ENCODE results near the gene RAB3GAP2.
"Not testable (repeated sequence)": the region's sequence is repeated elsewhere in the genome, so short reads cannot be mapped to it uniquely, and the experiment has no call there.

The RAB3GAP2 gene

GRCh38 chr1:220233927-220234326 is 38.3 kb downstream of the RAB3GAP2 start:
- DNase-seq, result no peak

DNA sequence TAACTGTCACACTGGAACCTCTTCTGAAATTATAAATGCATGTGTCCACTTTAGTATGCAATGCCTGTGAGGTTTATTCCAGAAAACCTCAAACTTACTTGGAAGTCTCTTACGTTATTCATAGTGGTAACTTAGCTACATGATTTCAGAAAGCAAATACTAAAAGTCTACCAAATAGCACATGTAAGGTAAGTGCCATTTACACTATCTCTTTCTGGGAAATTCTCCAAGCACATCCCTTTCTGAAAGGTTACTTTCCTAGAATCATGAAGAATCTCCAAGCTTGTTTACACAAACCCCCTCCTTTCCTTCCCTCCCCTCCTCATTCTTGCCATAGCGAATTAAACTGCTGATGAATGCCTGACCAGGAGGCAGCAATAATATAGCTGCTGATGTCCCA is 42.5 kb downstream of the RAB3GAP2 start:
- no peak for DNase-seq

DNA sequence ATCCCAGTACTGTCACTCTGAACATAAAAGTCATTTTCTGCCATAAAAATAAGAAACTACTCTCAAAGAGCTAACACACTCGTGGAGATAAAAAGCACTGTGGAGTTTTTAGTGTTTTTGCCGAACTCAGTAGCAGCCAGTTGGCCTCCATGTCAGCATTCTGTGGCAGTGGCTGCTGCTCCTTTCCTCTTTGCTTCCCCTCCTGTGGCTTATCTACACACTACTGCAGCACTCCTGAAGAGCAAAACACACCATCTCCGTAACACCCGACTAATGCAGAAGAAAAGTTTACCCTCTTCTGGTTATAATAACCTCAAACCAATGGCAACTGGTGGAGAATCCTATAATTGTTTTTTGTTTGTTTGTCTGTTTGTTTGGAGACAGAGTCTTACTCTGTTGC is 44.9 kb downstream of the RAB3GAP2 start:
- DNase-seq, result no peak

- DNase-seq, result no peak
These were observed 45.5 kb downstream of the RAB3GAP2 start for GRCh38 chr1:220226752-220227151.

- DNase-seq, result no peak
These were observed 46.3 kb downstream of the RAB3GAP2 start for GRCh38 chr1:220225957-220226356.

DNA sequence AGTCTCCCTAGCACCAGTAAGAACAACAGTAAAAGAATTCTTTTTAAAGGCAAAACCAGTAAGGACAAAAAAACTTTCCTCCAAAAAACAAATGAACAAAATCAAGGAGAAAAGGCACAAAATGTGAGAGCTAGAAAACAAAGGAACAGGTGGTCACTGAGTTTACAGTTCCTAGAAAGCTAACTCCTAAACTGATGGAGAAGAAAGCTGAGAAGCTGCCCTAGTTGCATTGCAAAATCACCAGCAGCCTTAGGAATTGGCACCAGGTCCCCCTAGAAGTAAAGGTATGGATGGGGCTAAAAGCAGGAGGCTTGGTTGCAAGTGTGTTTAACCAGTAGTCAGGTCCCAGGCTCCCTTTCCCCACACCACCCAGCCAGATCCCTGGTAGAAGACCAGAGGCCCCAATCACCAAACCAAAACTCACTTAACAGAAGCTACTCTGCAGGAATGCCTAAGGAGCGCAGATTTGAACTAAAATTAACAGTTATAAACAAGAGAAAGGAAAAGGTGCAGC is 47.6 kb downstream of the RAB3GAP2 start:
- DNase-seq, result no peak

GRCh38 chr1:220224033-220224432 is 48.2 kb downstream of the RAB3GAP2 start:
- no peak for DNase-seq

DNA sequence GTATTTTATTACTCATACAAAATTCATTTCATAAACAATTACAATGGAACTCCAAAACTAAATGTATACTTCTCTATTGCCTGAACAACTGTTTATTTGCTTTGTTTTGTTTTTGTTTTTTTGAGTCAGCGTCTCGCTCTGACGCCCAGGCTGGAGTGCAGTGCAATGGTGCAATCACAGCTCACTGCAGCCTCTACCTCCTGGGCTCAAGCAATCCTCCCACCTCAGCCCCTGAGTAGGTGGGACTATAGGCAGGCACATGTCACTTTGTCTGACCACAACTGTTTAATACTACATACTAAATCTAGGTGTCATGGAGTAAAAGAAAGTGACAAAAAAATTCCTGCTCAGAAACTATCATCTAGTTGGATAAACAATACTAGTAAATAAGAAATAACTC is 49.3 kb downstream of the RAB3GAP2 start:
- DNase-seq, result no peak

DNA sequence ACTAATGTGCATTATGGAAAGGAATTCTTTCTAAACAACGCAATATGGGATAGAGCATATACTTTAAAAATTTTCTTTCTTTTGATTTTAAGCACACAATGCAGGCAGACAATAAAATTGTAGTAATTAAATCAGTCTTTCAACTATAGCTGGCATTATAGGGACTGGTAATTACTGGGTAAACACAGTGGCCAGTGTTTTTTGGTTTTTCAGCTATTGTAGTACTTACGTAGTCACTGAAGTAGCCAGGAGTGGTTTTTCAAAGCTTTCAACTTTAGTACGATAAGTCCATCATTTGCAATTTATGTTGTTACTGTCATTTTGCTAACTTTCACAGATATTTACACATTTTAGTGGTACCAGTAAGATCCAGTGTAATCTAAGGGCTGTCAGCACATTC is 50.6 kb downstream of the RAB3GAP2 start:
- peak; percentile 62 for DNase-seq

DNA sequence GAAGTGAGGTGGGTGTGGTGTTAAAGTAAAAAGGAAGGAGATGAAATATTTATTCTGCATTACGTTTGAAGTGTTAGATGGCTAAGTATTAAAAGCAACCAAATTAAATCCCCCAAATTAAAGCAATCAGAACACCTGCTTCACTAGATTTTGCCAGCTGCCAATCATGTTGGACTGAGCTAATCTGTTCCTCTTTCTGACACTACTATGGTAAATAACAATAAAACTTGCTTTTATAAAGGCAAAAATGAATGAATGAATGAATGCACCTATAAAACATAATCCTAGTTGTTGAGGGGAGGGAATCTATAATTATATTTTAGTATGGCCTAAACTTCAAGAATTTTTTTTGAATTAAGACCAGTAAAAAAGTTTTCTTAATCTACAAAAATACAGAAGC is 51.0 kb downstream of the RAB3GAP2 start:
- DNase-seq, result no peak

DNA sequence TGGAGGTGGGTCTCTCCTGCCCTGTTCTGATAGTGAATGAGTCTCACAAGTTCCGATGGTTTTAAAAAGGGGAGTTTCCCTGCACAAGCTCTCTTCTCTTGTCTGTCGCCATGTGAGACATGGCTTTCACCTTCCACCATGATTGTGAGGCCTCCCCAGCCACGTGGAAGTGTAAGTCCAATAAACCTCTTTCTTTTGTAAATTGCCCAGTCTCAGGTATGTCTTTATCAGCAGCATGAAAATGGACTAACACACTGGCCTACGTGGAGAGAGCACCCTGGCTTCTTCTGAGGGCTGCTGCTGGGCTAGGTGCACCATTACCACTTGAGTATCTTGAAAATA is 51.6 kb downstream of the RAB3GAP2 start:
- DNase-seq, result not testable (repeated sequence)

DNA sequence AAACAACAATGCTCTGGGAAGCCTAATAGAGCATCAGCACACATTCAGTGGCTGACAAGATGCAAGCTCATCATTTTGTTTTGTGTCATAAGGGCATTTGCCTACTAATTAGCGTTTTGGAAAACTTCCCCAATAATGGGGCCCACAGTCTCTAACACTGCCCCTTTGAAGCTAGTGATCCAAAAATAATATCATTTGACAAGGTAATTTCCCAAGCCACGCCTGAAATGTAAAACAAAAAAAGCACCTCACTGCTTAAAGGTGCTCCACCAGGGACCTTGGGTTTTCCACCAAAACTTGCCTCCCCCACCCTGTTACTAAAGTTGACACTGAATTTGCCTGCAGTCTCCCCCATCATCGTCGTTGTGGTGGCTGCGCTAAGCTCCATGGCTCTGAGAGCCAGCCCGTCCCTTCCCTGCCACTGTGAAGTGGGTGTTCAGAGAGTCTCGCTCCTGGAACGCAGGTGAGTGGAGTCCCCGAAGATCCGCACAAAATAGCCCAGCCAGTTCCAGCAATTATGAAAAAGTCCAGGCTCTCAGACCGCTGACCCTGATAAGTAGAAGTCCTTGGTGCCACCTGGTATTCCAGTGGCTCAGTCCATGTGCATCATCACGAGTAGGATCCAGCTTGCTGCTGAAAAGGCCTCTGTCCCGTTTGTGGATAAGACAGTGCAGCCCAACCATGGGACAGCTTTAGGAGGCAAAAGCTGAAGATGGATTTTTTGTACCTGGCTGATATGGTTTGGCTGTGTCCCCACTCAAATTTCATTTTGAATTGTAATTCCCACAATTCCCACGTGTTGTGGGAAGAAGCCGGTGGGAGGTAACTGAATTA is 52.2 kb downstream of the RAB3GAP2 start:
- no peak for DNase-seq

DNA sequence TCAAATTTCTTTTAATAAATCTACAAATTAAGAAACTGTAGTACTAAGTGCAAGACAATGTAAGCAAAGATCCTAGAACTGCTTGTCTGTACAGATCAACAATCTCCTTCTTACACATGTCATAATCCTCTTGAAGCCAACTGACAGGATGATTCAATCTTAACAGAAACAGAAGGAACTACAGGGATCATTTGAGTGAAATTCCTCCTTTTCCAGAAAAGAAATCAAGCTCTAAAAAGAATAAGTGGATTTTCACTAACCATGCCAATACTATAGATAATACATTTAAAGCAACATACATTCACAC is 53.2 kb downstream of the RAB3GAP2 start:
- no peak for DNase-seq

GRCh38 chr1:220218397-220219135 is 53.7 kb downstream of the RAB3GAP2 start:
- DNase-seq, result peak; percentile 30

GRCh38 chr1:220217383-220217988 is 54.8 kb downstream of the RAB3GAP2 start:
- no peak for DNase-seq

DNA sequence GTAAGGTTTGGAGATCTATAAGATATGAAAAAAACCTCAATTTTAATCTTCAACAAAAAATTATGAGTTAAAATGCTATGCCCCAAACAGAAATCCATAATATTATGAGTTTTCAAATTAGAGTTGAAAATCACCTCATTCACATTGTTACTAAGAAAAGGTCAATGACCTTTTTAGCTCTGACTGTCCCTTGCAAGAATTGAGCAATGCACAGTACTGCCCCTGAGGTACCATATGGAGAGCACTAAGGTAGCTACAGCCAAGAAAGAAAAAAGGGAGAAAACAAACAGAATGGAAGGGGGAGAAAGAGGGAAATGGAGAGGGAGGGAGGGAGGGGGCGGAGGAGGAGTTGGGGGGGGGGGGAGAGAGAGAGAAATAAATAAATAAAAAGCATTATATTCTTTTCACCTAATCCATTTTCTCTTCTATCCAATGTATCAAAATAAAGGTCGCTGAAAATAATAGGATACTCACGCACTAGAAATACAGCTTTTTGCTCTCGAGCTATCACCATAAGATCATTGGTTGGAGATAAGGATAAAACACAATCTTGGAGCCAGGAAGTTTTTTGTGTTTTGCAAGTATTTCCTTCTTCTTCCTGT is 58.8 kb downstream of the RAB3GAP2 start:
- DNase-seq, result no peak

DNA sequence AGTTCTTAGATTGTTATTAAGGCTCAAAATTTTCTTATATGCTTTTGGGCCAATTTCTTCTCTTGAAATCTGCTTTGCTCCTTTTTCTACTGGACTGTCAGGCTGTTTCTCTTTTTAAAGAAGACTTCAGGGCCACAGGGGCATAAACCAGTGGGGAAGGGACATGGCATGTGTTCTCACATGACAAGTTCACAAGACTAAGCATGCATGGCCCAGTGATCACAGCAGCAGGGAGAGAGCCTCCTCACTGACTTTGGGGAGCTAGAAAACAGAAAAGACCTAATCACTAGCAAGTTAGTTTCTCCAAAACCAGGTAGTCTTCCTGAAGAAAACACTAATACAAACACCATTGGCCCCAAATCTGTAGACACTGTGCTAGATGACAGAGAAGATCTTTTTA is 64.8 kb downstream of the RAB3GAP2 start:
- no peak for DNase-seq

DNA sequence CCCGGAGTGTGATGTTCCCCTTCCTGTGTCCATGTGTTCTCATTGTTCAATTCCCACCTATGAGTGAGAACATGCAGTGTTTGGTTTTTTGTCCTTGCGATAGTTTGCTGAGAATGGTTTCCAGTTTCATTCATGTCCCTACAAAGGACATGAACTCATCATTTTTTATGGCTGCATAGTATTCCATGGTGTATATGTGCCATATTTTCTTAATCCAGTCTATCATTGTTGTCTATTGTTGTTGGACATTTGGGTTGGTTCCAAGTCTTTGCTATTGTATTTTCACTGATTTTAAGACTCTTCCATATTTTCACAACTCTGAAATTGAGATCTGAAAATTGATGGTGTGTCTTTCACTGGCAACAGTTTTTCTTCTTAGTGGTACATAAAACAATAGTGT is 67.5 kb downstream of the RAB3GAP2 start:
- not testable (repeated sequence) for DNase-seq

GRCh38 chr1:220203816-220204215 is 68.4 kb downstream of the RAB3GAP2 start:
- DNase-seq, result no peak

DNA sequence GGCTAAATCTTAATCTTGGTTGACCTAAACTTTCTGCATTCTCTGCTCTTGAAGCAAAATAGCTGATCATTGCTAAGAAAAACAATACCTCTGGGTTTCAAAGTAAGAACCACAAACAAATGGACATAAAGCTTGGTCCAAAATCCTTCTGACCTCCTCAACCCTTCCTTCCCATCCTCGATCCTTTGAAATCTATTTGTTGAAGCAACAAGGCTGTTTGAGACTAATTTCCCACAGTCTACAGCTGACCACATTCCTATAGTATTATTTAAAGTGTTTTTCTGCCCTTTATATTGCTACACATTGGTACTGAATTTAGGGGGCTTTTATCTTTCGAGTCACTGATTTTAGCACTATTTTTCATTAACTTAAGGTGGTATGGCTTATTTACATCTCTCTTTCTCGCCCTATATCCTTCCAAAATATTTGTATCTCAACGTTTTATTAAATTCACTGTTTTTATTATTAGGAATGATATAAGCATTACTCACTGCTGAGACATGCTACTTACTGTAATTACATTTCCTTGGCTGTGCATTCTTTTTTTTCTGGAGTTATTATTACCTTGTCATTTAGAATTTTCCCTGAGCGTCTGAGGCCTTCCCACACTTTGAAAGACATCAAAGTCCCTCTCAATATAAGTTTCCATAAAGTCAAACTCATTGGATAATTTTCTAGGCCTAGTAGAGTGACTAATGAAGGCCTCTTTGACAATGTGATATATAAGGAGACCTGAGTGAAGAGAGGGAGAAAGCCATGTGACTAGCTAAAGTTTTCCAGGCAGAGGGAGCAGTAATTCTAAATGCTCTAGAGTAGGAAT is 73.9 kb downstream of the RAB3GAP2 start:
- no peak for DNase-seq

- DNase-seq, result no peak
These were observed 76.6 kb downstream of the RAB3GAP2 start for GRCh38 chr1:220195701-220196100.

- DNase-seq, result peak; percentile 5
These were observed 82.4 kb downstream of the RAB3GAP2 start for GRCh38 chr1:220189750-220190347.

All from DMS79 (cell line).